GM08714 (cell line): ENCODE data around the gene ZNFX1.
A peak's percentile ranks its signal among the peaks of the same experiment; 100 is the strongest.

Experiments
- H3K4me3 ChIP-seq: fragments of 200-500 bp; sonication (Bioruptor generic); 2 replicates; pipeline ENCODE4 v1.5.1; 2014; ENCODE audit warnings: mild to moderate bottlenecking, low read length, inconsistent platforms
- ZNF274 ChIP-seq: IDR thresholded peaks from 2 replicates; pipeline ENCODE4 v1.6.1; 2012; ENCODE audit warnings: mild to moderate bottlenecking, low read depth, low read length

The ZNFX1 gene

GRCh38 chr20:49276961-49277785 lies 684 bp downstream of the ZNFX1 start:
- TF ChIP-seq ZNF274, result no peak

DNA sequence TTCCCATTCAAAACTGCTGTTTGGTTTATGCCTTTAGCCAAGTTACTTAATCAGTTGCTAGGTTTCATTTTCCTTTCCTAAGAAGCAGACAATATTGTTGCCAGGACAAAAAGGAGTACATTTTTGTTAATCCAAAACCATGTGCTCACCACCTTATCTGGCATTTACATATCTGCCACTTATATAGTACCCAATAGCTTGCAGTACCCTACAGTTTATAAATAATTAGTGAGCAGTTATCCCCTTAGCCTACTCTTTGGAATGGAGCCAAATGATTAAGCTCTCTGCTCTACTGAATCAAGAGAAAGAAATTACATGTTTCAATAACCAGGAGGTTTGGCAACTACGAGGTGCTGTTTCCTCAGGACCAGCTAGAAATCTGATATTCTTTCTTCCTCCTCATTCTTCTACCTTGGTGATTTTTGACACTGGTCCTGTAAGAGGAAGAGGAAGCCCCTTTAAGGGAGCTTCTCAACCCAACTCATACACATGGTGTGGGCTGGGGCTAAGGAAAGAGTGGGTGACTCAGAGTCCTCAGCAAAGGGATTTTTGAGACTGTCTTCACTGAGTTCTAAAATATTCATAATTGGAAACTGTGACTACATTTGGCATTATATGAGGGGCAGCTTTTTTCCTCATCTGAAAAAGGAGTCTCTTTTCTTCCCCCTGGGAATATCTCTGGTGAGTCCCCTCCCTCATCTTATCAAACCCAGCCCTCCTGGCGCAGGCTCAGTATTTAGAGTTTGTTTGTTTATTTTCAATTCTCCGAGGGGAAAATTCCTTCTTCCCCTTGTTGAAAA lies 1.5 kb downstream of the ZNFX1 start:
- TF ChIP-seq ZNF274, result no peak
- peak overlapping the region; percentile 72 for H3K4me3 ChIP-seq

More at GRCh38 chr20:49276961-49277785, 684 bp downstream of the ZNFX1 start:
- H3K4me3 ChIP-seq, result peak overlapping the region; percentile 72

DNA sequence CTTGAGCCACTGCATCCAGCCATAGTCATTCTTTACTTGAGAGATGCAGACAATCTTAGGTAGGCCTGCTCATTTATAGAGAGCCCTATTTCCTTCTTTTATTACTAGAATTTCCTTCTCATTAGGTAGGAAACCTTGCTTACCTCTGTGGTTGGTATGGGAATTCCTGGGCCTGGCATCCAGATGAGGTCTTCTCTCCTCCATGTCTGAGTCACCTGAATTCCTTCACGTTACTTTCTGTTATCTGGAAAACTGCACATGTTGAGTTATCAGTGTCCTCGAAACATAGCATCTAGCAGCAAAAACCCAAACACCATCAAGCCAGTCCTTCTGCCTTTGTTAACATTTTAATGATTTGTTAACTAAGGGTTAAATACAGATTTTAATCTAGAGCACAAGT lies 2.2 kb downstream of the ZNFX1 start:
- no peak for TF ChIP-seq ZNF274
- peak overlapping the region; percentile 28 for H3K4me3 ChIP-seq

GRCh38 chr20:49275216-49275615 lies 2.6 kb downstream of the ZNFX1 start:
- TF ChIP-seq ZNF274, result no peak
- peak overlapping the region; percentile 28; the same call in 1 of the 2 replicates for H3K4me3 ChIP-seq

DNA sequence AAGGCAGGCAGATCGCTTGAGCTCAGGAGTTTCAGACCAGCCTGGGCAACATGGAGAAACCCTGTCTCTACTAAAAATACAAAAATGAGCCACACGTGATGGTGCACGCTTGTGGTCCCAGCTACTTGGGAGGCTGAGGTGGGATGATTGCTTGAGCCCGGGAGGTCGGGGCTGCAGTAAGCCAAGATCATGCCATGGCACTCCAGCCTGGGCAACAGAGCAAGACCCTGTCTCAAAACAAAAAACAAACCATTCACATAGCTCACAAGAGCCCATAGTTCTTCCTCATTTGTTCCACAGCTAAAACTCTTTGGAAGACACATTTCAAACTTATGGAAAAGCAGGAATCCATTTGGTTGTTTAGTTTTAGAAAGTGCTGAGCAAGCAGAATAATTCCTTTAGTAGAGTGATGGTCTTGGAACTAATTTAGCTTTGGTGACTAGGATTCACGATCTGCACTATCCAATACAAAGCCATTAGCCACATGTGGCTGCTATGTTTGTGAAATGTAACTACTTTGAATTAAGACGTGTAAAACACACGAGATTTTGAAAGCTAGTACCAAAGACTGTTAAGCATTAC lies 4.1 kb downstream of the ZNFX1 start:
- no peak for TF ChIP-seq ZNF274
- H3K4me3 ChIP-seq, result no peak overlapping the region

- no peak for TF ChIP-seq ZNF274
- no peak overlapping the region for H3K4me3 ChIP-seq
These were observed 5.2 kb downstream of the ZNFX1 start for GRCh38 chr20:49272654-49273053.

DNA sequence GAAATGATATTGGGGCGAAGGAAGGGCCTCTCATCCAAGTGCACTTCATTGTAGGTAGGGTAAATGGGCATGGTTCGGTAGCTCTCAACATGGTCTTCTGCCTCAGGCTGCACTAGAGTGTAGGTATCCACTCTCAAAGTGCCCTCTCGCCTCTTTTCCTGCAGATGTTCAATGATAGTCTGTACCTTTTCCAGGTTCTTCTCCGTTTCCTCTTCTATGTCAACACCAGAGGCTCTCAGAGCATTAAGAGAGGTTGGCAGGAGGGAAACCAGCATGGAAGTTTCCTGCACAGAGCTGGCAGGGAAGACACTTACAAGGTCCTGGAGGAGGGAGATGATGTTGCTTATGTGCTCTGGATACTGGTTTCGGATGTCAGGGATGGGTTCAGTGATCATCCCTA lies 7.1 kb downstream of the ZNFX1 start:
- no peak overlapping the region for H3K4me3 ChIP-seq
- TF ChIP-seq ZNF274, result no peak

GRCh38 chr20:49270177-49270576 lies 7.7 kb downstream of the ZNFX1 start:
- H3K4me3 ChIP-seq, result no peak overlapping the region; the same call in 1 of the 2 replicates
- TF ChIP-seq ZNF274, result no peak

- no peak for TF ChIP-seq ZNF274
- H3K4me3 ChIP-seq, result peak overlapping the region; percentile 8; the same call in 1 of the 2 replicates
These were observed 9.1 kb downstream of the ZNFX1 start for GRCh38 chr20:49268600-49269365.

- TF ChIP-seq ZNF274, result no peak
- peak overlapping the region; percentile 45; the same call in 1 of the 2 replicates for H3K4me3 ChIP-seq
These were observed 10.5 kb downstream of the ZNFX1 start for GRCh38 chr20:49267327-49267726.

- no peak overlapping the region for H3K4me3 ChIP-seq
- no peak for TF ChIP-seq ZNF274
These were observed 15.4 kb downstream of the ZNFX1 start for GRCh38 chr20:49262444-49262843.

DNA sequence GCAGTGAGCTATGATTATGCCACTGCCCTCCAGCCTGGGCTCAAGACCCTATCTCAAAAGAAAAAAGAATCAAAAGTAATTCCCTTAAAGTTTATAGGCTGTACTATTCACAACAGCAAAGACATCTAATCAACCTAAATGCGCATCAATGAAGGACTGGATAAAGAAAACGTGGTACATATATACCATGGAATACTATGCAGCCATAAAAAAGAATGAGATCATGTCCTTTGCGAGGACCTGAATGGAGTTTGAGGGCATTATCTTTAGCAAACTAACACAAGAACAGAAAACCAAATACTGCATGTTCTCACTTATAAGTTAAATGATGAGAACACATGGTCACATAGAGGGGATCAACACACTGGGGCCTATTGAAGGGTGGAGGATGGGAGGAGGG lies 16.7 kb downstream of the ZNFX1 start:
- no peak overlapping the region for H3K4me3 ChIP-seq
- TF ChIP-seq ZNF274, result no peak

- H3K4me3 ChIP-seq, result no peak overlapping the region
- TF ChIP-seq ZNF274, result no peak
These were observed 17.6 kb downstream of the ZNFX1 start for GRCh38 chr20:49260218-49260617.

DNA sequence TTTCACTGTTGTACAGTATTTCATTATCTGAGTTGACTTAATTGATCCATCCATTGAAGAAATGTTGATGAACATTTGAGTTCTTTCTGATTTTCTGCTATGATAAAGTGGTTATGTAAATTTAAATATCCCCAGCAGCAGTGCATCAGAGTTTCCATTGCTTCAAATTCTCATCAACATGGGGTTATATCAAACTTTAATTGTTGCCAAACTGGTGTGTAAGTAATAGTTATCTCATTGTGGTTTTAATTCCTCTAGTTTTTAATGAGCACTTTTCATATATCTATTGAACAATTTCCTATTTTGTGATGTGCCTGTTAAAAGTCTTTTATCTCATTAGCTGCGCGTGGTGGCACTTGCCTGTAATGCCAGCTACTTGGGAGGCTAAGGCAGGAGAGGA lies 18.1 kb downstream of the ZNFX1 start:
- TF ChIP-seq ZNF274, result no peak

DNA sequence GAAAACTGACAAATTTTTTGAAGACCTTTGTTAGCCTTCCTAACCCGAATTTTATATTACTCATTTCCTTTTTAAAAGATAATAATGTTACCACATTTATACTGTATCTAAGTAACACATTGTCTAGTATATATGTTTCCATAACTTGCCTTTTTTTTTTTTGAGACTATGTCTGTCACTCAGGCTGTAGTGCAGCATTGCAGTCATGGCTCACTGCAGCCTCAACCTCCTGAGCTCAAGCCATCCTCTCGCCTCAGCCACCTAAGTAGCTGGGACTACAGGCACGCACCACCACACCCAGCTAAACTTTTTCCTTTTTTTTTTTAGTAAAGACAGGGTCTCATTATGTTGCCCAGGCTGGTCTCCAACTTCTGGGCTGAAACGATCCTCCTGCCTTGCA lies 18.6 kb downstream of the ZNFX1 start:
- no peak overlapping the region for H3K4me3 ChIP-seq
- TF ChIP-seq ZNF274, result no peak

More for the DNA sequence above, 18.1 kb downstream of the ZNFX1 start:
- no peak overlapping the region for H3K4me3 ChIP-seq
